ENCODE results near the gene PGAP3. TPM values are rescaled to one million over a fixed set of nuclear protein-coding genes. Genes with fewer than 3 reads are reported as not detected.

PGAP3 gene
- total RNA-seq, 1 donor from 2014 or later, result 10.7 TPM

GRCh38 chr17:39724731-39725130 lies 36.9 kb upstream of the PGAP3 start:
- no peaks in the 10 kb centered on the region for H3K27me3 ChIP-seq (ENCODE audit: low read depth)
- DNase-seq, result no peak
- intact Hi-C loops (cut with micrococcal nuclease), result no loop called here
- H3K36me3 ChIP-seq, result peaks cover 70% of the 10 kb centered on the region
- no peak overlapping the region for H3K27ac ChIP-seq (replicated peaks)
- no peaks in the 10 kb centered on the region for H3K9me3 ChIP-seq (replicated peaks)
- peaks cover 8% of the 10 kb centered on the region for H3K4me1 ChIP-seq
- H3K4me3 ChIP-seq, result no peak overlapping the region
- TF ChIP-seq CTCF (IDR thresholded peaks at IDR 0.05; ENCODE audit: borderline replicate concordance), result no peak

- H3K4me3 ChIP-seq, result no peak overlapping the region
- no peak for DNase-seq
- no peaks in the 10 kb centered on the region for H3K9me3 ChIP-seq (replicated peaks)
- no peak overlapping the region for H3K27ac ChIP-seq (replicated peaks)
- intact Hi-C loops (cut with micrococcal nuclease), result no loop called here
- no peaks in the 10 kb centered on the region for H3K4me1 ChIP-seq
- H3K36me3 ChIP-seq, result peaks cover 72% of the 10 kb centered on the region
- TF ChIP-seq CTCF (IDR thresholded peaks at IDR 0.05; ENCODE audit: borderline replicate concordance), result no peak
- no peaks in the 10 kb centered on the region for H3K27me3 ChIP-seq (ENCODE audit: low read depth)
Measured at GRCh38 chr17:39722965-39723848, 35.4 kb upstream of the PGAP3 start.

- Histone ChIP-seq H3K9me3 (replicated peaks) (no peaks in the 10 kb centered on the region), H3K36me3 (peaks cover 65% of the 10 kb centered on the region), H3K4me1 (peaks cover 3% of the 10 kb centered on the region), H3K27ac (replicated peaks) (no peak overlapping the region), H3K4me3 (no peak overlapping the region), H3K27me3 (ENCODE audit: low read depth) (no peaks in the 10 kb centered on the region)
- DNase-seq, result no peak
- TF ChIP-seq CTCF (IDR thresholded peaks at IDR 0.05; ENCODE audit: borderline replicate concordance), result no peak
- intact Hi-C loops (cut with micrococcal nuclease), result no loop called here
Measured at GRCh38 chr17:39722104-39722503, 34.2 kb upstream of the PGAP3 start.

- TF ChIP-seq CTCF (IDR thresholded peaks at IDR 0.05; ENCODE audit: borderline replicate concordance), result no peak
- no peaks in the 10 kb centered on the region for H3K9me3 ChIP-seq (replicated peaks)
- H3K4me1 ChIP-seq, result peaks cover 21% of the 10 kb centered on the region
- H3K4me3 ChIP-seq, result no peak overlapping the region
- intact Hi-C loops (cut with micrococcal nuclease), result no loop called here
- no peak overlapping the region for H3K27ac ChIP-seq (replicated peaks)
- no peak for DNase-seq
- peaks cover 62% of the 10 kb centered on the region for H3K36me3 ChIP-seq
- no peaks in the 10 kb centered on the region for H3K27me3 ChIP-seq (ENCODE audit: low read depth)
Measured at GRCh38 chr17:39719563-39720355, 31.9 kb upstream of the PGAP3 start.

- Histone ChIP-seq H3K36me3 (peaks cover 65% of the 10 kb centered on the region), H3K27ac (replicated peaks) (peak overlapping the region; percentile 72), H3K4me1 (peaks cover 21% of the 10 kb centered on the region), H3K27me3 (ENCODE audit: low read depth) (no peaks in the 10 kb centered on the region), H3K4me3 (no peak overlapping the region), H3K9me3 (replicated peaks) (no peaks in the 10 kb centered on the region)
- TF ChIP-seq CTCF (IDR thresholded peaks at IDR 0.05; ENCODE audit: borderline replicate concordance), result no peak
- intact Hi-C loops (cut with micrococcal nuclease), result no loop called here
- DNase-seq, result no peak
Measured at GRCh38 chr17:39717660-39718059, 29.8 kb upstream of the PGAP3 start.
